ENCODE results near the gene PPP1R12A. TPM values are rescaled to one million over a fixed set of nuclear protein-coding genes. Genes with fewer than 3 reads are reported as not detected.

PPP1R12A gene
- total RNA-seq, 1 donor from 2014 or later, result 374 TPM

DNA sequence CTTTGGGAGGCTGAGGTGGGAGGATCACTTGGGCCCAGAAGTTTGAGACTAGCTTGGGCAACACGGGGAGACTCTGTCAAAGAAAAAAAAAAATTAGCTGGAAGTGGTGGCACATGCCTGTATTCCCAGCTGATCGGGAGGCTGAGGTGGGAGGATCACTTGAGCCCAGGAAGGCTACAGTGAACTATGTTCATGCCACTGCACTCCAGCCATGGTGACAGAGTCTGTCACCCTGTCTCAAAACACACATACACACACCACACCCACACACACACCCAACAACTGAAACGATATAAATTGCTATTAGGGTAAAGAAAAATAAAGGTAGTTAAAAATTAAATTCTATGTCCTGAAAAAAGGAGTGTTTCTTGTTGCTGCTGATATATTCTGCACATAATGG, 7.9 kb downstream of the PPP1R12A start:
- TF ChIP-seq, protein P1, sequence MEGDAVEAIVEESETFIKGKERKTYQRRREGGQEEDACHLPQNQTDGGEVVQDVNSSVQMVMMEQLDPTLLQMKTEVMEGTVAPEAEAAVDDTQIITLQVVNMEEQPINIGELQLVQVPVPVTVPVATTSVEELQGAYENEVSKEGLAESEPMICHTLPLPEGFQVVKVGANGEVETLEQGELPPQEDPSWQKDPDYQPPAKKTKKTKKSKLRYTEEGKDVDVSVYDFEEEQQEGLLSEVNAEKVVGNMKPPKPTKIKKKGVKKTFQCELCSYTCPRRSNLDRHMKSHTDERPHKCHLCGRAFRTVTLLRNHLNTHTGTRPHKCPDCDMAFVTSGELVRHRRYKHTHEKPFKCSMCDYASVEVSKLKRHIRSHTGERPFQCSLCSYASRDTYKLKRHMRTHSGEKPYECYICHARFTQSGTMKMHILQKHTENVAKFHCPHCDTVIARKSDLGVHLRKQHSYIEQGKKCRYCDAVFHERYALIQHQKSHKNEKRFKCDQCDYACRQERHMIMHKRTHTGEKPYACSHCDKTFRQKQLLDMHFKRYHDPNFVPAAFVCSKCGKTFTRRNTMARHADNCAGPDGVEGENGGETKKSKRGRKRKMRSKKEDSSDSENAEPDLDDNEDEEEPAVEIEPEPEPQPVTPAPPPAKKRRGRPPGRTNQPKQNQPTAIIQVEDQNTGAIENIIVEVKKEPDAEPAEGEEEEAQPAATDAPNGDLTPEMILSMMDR (IDR thresholded peaks at IDR 0.05), result no peak
- H3K9me3 ChIP-seq, result no peaks in the 10 kb centered on the region
- H3K36me3 ChIP-seq, result no peaks in the 10 kb centered on the region
- no peak for DNase-seq (ENCODE audit: low spot score in 2 of 2)
- no peaks in the 10 kb centered on the region for H3K27me3 ChIP-seq
- H3K27ac ChIP-seq, result peak overlapping the region in 1 of 2 donors; percentile 22
- intact Hi-C loops (cut with DNase I), result no loop called here
- H3K4me3 ChIP-seq, result no peak overlapping the region
- H3K4me1 ChIP-seq, result peaks cover 0 to 45% of the 10 kb centered on the region in 2 donors

DNA sequence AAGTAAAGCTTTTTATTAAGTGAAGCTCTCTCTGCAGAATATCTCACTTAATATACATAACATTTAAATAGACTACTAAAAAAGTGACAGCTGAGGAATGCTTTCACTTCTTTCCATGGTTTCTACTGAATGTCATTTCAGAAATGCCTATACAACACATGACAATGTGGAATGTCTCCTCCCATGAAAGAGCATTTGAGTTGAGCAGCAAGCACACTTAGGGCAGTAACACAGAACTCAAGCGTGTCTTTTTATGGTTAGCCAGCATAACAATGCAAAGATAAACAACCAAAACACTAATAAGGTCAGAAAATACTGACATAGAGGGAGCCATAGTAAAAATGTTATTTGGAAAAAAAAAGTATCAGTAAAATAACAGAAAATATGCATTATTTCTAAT, 9.4 kb downstream of the PPP1R12A start:
- Histone ChIP-seq H3K36me3 (no peaks in the 10 kb centered on the region), H3K4me3 (no peak overlapping the region), H3K9me3 (no peaks in the 10 kb centered on the region), H3K4me1 (peaks cover 0 to 53% of the 10 kb centered on the region in 2 donors), H3K27me3 (no peaks in the 10 kb centered on the region), H3K27ac (peak overlapping the region in 1 of 2 donors; percentile 42)
- no peak for DNase-seq (ENCODE audit: low spot score in 2 of 2)
- TF ChIP-seq, protein P1 (IDR thresholded peaks at IDR 0.05), result no peak
- intact Hi-C loops (cut with DNase I), result no loop called here

DNA sequence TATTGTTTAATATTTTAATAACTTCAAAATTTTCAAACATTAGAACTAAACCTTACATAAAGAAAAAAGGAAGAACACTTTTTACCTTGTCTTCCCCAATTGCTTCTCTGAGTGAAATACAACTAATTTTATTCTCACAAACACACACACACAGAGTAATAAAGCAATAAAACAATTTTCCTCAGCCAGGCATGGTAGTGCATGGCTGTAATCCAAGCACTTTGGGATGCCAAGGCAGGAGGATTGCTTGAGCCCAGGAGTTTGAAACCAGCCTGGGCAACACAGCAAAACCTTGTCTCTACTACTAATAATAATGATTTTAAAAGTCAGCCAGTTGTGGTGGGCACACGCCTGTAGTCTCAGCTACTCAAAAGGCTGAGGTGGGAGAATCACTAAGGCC, 13.1 kb downstream of the PPP1R12A start:
- H3K9me3 ChIP-seq, result no peaks in the 10 kb centered on the region
- H3K36me3 ChIP-seq, result no peaks in the 10 kb centered on the region
- intact Hi-C loops (cut with DNase I), result no loop called here
- DNase-seq (ENCODE audit: low spot score in 2 of 2), result no peak
- H3K27me3 ChIP-seq, result no peaks in the 10 kb centered on the region
- TF ChIP-seq, protein P1 (IDR thresholded peaks at IDR 0.05), result no peak
- H3K4me1 ChIP-seq, result peaks cover 0 to 49% of the 10 kb centered on the region in 2 donors
- no peak overlapping the region for H3K4me3 ChIP-seq
- peak overlapping the region in 1 of 2 donors; percentile 18 for H3K27ac ChIP-seq

DNA sequence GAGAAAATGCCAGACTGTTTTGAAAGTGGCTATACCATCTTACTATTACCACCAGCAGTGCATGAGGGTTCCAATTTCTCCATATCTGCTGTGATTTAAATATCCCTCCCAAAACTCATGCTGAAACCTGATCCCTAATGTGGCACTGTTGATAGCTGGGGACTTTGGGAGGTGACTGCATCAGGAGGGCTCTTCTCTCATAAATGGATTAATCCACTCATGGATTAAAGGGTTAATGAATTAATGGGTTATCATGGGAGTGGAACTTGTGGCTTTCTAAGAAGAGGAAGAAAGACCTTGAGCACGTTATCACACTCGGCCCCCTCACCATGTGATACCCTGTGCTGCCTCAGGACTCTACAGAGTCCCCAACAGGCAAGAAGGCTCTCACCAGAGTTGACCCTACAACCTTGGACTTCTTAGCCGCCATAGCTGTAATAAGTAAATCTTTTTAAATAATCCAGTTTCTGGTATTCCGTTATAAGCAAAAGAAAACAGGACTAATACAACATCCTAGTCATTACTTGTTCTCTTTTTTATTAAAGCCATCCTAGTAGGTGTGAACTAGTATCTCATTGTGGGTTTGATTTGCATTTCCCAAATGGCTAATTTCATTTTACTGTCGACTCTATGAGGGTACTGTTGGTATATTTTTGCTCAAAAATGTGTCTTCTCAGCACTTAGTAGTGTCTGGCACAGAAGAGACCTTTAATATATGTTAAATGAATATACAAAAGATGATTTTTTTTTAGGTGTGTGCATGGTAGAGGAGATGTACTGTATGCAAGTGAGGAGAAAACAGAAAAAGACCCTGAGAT, 14.3 kb downstream of the PPP1R12A start:
- peaks cover 0 to 55% of the 10 kb centered on the region in 2 donors for H3K4me1 ChIP-seq
- H3K27ac ChIP-seq, result peak overlapping the region in 1 of 2 donors; percentile 2
- intact Hi-C loops (cut with DNase I), result no loop called here

DNA sequence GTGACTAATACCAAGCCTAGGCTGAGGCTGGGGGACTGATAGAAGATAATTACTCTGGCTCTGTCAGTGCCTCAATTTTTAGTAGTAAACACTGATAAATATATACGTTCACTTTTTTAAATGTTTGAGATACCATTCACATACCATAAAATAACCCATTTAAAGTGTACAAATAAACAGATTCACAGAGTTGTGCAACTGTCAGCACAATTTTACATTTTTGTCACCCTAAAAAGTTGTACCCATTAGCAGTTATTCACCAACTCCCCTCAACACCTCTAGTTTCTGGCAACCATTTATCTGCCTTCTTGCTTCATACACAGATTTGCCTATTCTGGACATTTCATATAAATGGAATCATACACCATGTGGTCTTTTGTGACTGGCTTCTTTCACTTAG, 15.1 kb downstream of the PPP1R12A start:
- H3K4me3 ChIP-seq, result no peak overlapping the region
- no peaks in the 10 kb centered on the region for H3K36me3 ChIP-seq
- DNase-seq (ENCODE audit: low spot score in 2 of 2), result no peak
- intact Hi-C loops (cut with DNase I), result no loop called here
- peaks cover 0 to 50% of the 10 kb centered on the region in 2 donors for H3K4me1 ChIP-seq
- H3K27me3 ChIP-seq, result no peaks in the 10 kb centered on the region
- H3K9me3 ChIP-seq, result no peaks in the 10 kb centered on the region
- H3K27ac ChIP-seq, result no peak overlapping the region
- TF ChIP-seq, protein P1 (IDR thresholded peaks at IDR 0.05), result no peak

More for the DNA sequence above, 14.3 kb downstream of the PPP1R12A start:
- no peak overlapping the region for H3K4me3 ChIP-seq
- no peak for DNase-seq (ENCODE audit: low spot score in 2 of 2)
- TF ChIP-seq, protein P1 (IDR thresholded peaks at IDR 0.05), result no peak
- no peaks in the 10 kb centered on the region for H3K36me3 ChIP-seq
- no peaks in the 10 kb centered on the region for H3K9me3 ChIP-seq
- no peaks in the 10 kb centered on the region for H3K27me3 ChIP-seq
